NCI-H82 treated with DMSO at 0.1 percent for 48 hours (cell line): ENCODE measurements around the gene GP9.
"Not testable (repeated sequence)": the region's sequence is repeated elsewhere in the genome, so short reads cannot be mapped to it uniquely, and the experiment has no call there.

Experiments
- DNase-seq: peaks from one replicate; lab custom pipeline; 2025; ENCODE audit not compliant: unreplicated experiment; lab: John Stamatoyannopoulos, UW

Gene GP9

GRCh38 chr3:129047553-129047839, 13.1 kb upstream of the GP9 start:
- DNase-seq, result no peak

DNA sequence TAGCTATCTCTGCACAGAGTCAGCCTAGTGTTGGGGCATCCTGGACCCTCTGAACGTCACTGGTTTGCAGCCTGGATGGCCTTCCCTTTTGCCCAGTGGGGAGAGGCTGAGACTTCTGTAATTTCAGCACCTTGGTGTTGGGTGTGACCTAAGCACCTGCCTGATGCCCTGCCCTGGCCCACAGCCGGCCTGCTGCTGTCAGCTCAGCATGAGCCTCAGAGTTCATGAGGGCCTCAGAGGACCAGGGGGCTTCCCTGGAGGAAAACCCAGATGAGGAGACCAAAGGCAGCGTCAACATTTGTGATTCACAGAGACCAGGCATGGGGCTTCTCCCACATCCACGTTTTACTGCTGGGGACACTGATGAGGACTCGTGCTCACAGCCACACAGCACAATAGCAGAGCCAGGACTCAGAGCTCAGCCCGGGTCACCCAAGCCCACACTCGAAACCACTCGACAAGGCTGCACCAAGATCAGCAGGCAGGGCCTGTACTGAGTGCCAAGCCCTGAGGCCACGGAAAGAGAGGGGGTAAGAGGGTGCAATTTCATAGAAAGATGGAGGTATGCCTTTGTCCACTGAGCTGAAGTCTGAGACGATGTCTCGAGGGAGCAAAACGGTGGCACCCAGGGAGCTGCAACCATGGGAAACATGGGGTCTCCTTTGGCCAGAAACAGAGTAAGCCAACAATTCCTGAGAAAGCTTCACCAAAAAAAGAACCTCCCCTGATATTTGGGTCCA, 9.9 kb upstream of the GP9 start:
- no peak for DNase-seq

GRCh38 chr3:129051871-129052340, 8.7 kb upstream of the GP9 start:
- no peak for DNase-seq

DNA sequence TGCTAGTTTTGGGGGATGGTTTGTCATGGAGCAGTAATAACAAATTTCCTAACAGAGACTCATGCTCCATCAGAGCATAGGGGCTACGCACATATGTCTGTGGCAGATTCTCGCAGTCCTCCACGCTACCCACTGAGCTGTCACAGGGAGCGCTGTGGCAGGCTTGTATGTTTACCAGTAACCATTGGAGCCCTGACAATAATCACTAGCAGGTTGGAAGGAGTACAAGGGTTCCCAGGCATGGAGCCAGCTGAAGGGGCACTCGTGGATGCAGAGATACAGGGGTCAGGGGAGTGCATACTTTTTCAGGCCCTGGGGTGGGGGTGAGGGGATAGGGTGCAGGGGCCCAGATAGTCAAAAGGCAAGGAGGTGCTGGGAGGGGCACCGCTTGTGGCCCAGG, 7.9 kb upstream of the GP9 start:
- no peak for DNase-seq

DNA sequence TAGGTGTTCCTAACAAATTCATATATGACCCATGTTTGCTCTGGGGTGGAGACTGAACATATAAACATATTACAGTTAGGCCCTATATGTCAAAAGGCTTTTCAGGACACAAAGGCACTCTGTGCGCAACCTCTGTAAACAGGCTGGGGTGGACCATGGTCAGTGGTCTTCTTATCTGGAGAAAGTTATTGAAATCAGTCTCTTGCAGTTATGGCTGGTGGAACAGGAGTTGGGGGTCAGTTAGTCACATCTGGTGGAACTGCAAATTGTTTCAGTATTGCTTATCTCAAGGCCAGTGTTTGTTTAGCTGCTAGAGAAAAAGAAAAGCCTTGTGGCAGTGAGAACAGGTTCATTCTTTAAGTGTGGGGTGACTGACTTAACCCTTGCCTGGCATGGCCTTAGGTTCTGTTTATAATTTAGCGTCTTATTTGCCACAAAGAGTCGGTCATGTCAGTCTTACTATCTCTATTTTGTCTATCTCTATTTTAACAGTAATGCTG, 5.9 kb upstream of the GP9 start:
- DNase-seq, result no peak

- peak; percentile 26 for DNase-seq
Observed at GRCh38 chr3:129056451-129057173, 4.0 kb upstream of the GP9 start.

DNA sequence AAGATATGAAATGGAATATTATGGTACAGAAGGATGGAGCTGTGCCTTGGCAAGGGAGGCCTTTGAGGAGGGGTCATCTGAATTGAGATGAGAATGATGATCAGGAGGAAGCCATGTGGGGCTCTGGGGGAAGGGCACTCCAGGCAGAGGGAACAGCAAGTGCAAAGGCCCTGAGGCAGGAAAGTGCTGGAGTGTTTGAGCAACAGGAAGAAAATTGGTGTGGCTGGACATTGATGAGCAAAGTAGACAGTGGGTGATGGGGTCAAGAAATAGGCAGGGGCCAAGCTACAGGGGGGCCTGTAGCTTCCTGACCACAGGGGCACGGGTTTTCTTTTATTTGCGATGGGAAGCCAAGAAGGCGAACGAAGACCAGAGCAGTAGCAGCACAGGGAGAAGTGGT, 3.3 kb upstream of the GP9 start:
- no peak for DNase-seq

GRCh38 chr3:129058441-129059200, 2.0 kb upstream of the GP9 start:
- DNase-seq, result no peak

DNA sequence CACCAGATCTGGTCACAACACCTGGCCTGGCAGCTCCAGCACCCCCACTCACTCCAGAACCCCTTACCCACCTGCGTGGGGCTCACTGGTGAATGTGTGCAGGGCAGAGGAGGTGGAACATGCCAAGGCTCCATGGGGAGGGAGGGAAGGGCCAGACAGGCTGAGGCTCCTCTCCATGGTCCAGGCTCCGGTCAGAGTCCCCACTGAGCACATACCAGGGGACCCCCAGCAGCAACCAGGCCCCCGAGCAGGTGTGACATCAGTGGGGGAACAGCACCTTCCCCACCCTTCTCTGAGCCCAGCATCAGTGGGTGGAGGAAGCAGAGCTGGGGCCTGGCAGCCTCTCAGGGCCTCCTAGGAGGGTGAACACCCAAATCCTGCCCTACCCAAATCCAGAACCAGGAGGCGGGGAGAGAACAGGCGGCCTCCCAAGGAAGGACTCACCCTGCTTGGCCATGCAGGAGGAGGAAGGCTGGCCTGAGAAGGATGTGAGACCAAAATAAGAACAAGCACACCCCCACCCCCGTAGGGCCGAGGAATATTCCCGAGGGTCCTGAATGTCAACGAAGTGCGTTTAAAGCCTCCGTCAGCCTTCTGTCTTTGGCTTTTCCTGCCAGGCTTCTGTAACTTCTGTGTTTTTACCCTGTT, 1.1 kb upstream of the GP9 start:
- no peak for DNase-seq

DNA sequence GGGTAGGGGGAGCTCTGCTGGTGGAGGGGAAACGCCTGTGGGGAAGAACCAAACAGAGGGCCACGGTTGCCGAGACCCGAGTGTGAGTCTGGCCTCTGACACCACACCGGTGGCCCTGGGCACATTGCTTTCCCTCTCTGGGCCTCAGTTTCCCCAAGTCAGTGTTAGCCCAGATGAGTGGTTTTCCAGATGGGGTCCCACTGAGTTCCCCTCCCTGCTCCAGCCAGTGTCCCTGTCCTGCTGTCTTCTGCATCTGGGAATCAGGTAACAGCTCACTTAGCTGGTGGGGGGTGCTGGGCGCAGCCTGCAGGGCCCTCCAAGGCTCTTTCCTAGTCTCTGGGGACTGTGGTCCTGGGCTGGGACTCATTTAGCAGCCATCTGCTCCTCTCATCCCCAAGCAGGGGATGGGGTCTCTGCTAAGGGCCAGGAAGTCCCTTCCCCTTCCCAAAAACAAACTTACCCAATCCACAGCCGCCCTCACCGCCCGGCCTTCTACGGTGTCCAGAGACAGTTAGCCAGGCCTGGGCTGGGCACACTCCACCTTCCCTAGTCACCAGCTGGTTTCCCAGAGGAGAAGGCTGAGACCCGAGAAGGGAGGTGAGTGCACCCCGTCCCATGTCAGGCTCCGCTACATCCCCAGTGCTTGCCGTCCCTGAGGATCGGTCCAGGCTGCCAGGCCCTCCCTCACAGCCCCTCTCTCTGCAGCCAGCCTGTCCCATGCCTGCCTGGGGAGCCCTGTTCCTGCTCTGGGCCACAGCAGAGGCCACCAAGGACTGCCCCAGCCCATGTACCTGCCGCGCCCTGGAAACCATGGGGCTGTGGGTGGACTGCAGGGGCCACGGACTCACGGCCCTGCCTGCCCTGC, 676 bp downstream of the GP9 start:
- no peak for DNase-seq

DNA sequence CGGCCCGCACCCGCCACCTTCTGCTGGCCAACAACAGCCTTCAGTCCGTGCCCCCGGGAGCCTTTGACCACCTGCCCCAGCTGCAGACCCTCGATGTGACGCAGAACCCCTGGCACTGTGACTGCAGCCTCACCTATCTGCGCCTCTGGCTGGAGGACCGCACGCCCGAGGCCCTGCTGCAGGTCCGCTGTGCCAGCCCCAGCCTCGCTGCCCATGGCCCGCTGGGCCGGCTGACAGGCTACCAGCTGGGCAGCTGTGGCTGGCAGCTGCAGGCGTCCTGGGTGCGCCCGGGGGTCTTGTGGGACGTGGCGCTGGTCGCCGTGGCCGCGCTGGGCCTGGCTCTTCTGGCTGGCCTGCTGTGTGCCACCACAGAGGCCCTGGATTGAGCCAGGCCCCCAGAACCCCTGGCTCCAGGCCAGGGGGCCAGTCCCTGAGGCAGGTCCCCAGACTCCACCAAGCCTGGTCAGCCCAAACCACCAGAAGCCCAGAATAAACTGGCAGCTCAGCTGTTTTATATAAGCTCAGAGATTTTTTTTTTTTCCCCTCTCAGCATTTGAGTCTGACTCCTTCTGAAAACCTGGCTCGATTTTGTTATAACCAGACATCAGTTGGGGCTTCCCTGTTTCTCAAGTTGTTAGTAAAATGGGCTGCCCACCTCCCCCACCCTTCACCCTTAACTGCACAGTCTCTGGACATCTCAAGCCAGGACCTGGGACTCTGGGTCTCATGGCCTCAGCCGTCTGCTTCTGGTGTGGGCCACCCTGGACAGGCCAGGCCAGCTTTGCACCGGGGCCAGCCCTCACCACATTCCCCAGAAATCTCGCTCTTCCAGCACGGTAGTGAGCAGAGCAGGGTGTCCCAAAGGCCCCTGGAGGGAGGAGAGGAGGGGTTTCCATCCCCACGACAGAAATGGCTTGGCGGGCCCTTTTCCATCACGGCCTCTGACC, 1.6 kb downstream of the GP9 start:
- no peak for DNase-seq

DNA sequence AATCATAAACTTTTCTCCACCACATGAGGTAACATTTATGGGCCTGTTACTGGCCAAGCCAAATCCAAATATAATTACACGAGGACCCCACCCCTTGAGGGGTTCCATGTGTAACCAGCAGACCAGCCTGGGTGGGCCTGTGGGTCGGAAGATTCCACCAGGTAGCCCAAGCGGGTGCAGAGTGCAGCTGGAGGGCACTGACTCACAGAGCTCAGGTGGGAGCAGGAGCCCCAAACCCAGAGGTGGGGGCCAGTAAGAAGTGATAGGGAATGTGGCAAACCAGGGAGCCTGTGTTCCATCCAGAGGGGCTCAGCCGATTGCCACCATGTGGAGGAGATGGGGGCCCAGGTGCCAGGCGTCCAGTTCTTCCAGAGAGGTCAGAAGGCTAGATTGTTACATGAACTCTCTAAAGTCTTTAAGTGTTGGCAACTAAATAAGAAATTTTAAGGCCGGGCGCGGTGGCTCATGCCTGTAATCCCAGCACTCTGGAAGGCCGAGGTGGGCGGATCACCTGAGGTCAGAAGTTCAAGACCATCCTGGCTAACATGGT, 2.6 kb downstream of the GP9 start:
- DNase-seq, result no peak

DNA sequence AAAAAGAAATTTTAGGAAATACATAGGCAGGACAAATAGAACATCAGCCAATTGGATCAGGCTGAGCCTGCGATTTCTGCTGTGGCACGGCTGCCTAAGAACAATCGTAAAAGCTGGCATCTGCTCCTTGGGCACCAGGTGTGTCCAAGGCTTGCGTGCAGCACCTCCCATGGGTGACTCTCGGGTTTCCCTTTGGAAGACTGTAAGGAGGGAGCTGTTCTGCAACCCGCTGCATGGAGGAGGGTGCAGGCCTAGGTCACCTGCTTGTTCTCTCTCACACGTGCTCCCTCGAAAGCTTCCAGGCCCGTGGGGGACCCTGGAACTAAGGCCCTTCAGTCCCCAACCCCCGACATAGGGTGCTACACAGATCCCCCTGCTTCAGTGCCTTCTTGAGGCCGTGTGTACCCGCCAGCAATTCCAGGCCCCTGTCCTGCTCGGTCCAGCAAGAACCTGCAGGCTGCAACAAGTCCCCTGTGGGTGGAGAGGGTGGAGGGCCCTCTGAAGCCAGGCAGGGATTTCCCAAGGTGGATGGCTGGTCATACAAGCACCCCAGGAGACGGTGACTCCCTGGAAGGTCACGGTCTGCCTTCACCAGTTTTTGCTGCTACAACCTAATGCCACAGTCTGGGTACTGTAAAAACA, 3.4 kb downstream of the GP9 start:
- DNase-seq, result no peak

- DNase-seq, result no peak
Observed at GRCh38 chr3:129065016-129065719, 4.6 kb downstream of the GP9 start.

DNA sequence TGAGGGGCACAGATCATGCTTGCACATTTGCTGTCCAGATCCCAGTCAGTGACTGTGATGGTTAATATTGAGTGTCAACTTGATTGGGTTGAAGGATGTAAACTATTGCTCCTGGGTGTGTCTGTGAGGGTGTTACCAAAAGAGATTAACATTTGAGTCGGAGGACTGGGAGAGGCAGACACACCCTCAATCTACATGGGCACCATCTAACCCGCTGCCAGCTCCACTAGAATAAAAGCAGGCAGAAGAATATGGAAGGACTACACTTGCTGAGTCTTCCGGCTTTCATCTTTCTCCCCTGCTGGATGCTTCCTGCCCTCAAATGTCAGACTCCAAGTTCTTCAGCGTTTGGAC, 5.1 kb downstream of the GP9 start:
- DNase-seq, result no peak

GRCh38 chr3:129067719-129068118, 7.1 kb downstream of the GP9 start:
- not testable (repeated sequence) for DNase-seq

DNA sequence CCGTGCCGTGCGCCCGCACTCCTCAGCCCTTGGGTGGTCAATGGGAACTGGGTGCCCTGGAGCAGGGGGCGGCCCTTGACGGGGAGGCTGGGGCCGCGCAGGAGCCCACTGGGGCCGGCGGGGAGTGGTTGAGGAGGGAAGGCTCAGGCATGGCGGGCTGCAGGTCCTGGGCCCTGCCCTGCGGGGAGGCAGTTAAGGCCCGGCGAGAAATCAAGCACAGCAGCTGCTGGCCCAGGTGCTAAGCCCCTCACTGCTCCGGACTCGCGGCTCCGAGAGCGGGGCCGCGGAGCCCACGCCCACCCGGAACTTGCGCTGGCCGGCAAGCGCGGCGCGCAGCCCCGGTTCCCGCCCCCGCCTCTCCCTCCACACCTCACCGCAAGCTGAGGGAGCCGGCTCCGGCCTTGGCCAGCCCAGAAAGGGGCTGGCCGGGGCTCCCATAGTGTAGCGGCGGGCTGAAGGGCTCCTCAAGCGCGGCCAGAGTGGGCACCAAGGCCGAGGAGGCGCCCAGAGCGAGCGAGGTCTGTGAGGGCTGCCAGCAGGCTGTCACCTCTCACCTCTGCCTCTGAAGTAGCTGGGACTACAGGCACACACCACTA, 7.8 kb downstream of the GP9 start:
- no peak for DNase-seq
